ENCODE measurements around the gene PPT2. TPM values are rescaled to one million over a fixed set of nuclear protein-coding genes. Genes with fewer than 3 reads are reported as not detected.

PPT2 gene
- total and polyA plus RNA-seq, 2 of the 8 experiments (the other 6 are each of a cell fraction or from before 2014, with no cell fraction given) = 24.1 to 39.5 TPM

- TF ChIP-seq SIN3A (conservative IDR thresholded peaks at IDR 0.05 in 1 of 2, IDR thresholded peaks at IDR 0.05 in 1 of 2; ENCODE audit: low read depth in 1 of 2, low read length in 2 of 2) (peak; percentile 91 to 93), TBP (IDR thresholded peaks at IDR 0.05; ENCODE audit: low read depth, low read length) (peak; percentile 62; the same call in 1 of the 2 replicates), GABPA (IDR thresholded peaks at IDR 0.05; ENCODE audit: borderline replicate concordance, insufficient read depth, low read length) (no peak; the same call in 1 of the 2 replicates), SIRT6 (IDR thresholded peaks at IDR 0.05; ENCODE audit: low read length) (no peak), SP4 (IDR thresholded peaks at IDR 0.05; ENCODE audit: low read length) (no peak; the same call in 1 of the 2 replicates), POU5F1 (IDR thresholded peaks at IDR 0.05; ENCODE audit: low read depth, low read length) (no peak), CHD2 (IDR thresholded peaks at IDR 0.05; ENCODE audit: low read length) (peak; percentile 84), YY1 (IDR thresholded peaks at IDR 0.05; ENCODE audit: low read depth, low read length) (0 out of 2 replicates have a peak, but pooled peaks have one; percentile 9), HDAC2 (IDR thresholded peaks at IDR 0.05; ENCODE audit: borderline replicate concordance in 1 of 2, low read depth in 2 of 2, low read length in 2 of 2) (peak in 1 of 2 experiments; percentile 32; a peak in 2 of 4 replicates), JUN (IDR thresholded peaks at IDR 0.05; ENCODE audit: low read depth, low read length) (no peak), NRF1 (IDR thresholded peaks at IDR 0.05; ENCODE audit: low read depth, low read length) (no peak), POLR2A (IDR thresholded peaks at IDR 0.05; ENCODE audit: control extremely low read depth in 1 of 2, low read depth in 2 of 2, low read length in 2 of 2) (peak in 1 of 2 experiments; percentile 71; a peak in 1 of 3 replicates), TCF12 (IDR thresholded peaks at IDR 0.05; ENCODE audit: low read depth, low read length) (0 out of 2 replicates have a peak, but pooled peaks have one; percentile 45)
Observed at GRCh38 chr6:32153564-32154513, at the start of gene PPT2 (continued).

All from H1 (cell line).